ENCODE measurements around the gene MAT2B.
"Not testable (repeated sequence)": the region's sequence is repeated elsewhere in the genome, so short reads cannot be mapped to it uniquely, and the experiment has no call there.

Gene MAT2B

GRCh38 chr5:163504079-163504931, 1.1 kb upstream of the MAT2B start:
- DNase-seq = peak; percentile 11 to 19

- DNase-seq = no peak
These were observed 411 bp upstream of the MAT2B start for GRCh38 chr5:163505049-163505367.

- no peak for DNase-seq
These were observed 657 bp downstream of the MAT2B start for GRCh38 chr5:163506095-163506457.

GRCh38 chr5:163506726-163507125, 1.3 kb downstream of the MAT2B start:
- DNase-seq = peak in 1 of 2 donors; percentile 38

- DNase-seq = no peak
These were observed 3.3 kb downstream of the MAT2B start for GRCh38 chr5:163508753-163509152.

- DNase-seq = no peak
These were observed 4.0 kb downstream of the MAT2B start for GRCh38 chr5:163509291-163509951.

- DNase-seq = no peak
These were observed 7.1 kb downstream of the MAT2B start for GRCh38 chr5:163512526-163512925.

- DNase-seq = no peak
These were observed 19.7 kb downstream of the MAT2B start for GRCh38 chr5:163525096-163525495.

GRCh38 chr5:163529698-163530097, 24.3 kb downstream of the MAT2B start:
- DNase-seq = no peak

GRCh38 chr5:163531272-163531671, 25.9 kb downstream of the MAT2B start:
- DNase-seq = no peak

GRCh38 chr5:163532171-163533084, 27.0 kb downstream of the MAT2B start:
- no peak for DNase-seq

- no peak for DNase-seq
These were observed 27.8 kb downstream of the MAT2B start for GRCh38 chr5:163533223-163533622.

GRCh38 chr5:163534492-163535094, 29.2 kb downstream of the MAT2B start:
- DNase-seq = no peak

- DNase-seq = no peak
These were observed 29.9 kb downstream of the MAT2B start for GRCh38 chr5:163535290-163535689.

GRCh38 chr5:163536442-163536841, 31.0 kb downstream of the MAT2B start:
- not testable (repeated sequence) for DNase-seq

GRCh38 chr5:163540696-163541095, 35.3 kb downstream of the MAT2B start:
- DNase-seq = no peak

GRCh38 chr5:163542771-163543170, 37.4 kb downstream of the MAT2B start:
- no peak for DNase-seq

- DNase-seq = no peak
These were observed 38.6 kb downstream of the MAT2B start for GRCh38 chr5:163544041-163544440.

GRCh38 chr5:163544836-163545235, 39.4 kb downstream of the MAT2B start:
- no peak for DNase-seq

- DNase-seq = no peak
These were observed 43.2 kb downstream of the MAT2B start for GRCh38 chr5:163548649-163549048.

GRCh38 chr5:163551156-163551555, 45.7 kb downstream of the MAT2B start:
- no peak for DNase-seq

GRCh38 chr5:163552536-163552935, 47.1 kb downstream of the MAT2B start:
- DNase-seq = no peak

- DNase-seq = no peak
These were observed 55.9 kb downstream of the MAT2B start for GRCh38 chr5:163561339-163561738.
